Vagina (tissue), 2 donors: Measurements from ENCODE around the gene CCDC73. TPM values are rescaled to one million over a fixed set of nuclear protein-coding genes. Genes with fewer than 3 reads are reported as not detected.

ENCODE experiments used
- DNase-seq, 2 donors: peaks; one replicate each; pipeline ENCODE4 v3.0.0-alpha.2; 2017; ENCODE audit errors: extremely low spot score in 2 of 2
- H3K27ac ChIP-seq: fragments of 200-600 bp; sonication (generic); one replicate; pipeline ENCODE4 v1.5.1; 2019
- H3K27me3 ChIP-seq: fragments of 200-600 bp; sonication (generic); one replicate; pipeline ENCODE4 v1.5.1; 2019
- H3K36me3 ChIP-seq, 2 donors: fragments of 200-600 bp; sonication (generic); one replicate each; pipeline ENCODE4 v1.5.1; 2017 to 2019
- H3K4me1 ChIP-seq: fragments of 200-600 bp; sonication (generic); one replicate; pipeline ENCODE4 v1.5.1; 2019
- H3K4me3 ChIP-seq, 2 donors: fragments of 200-600 bp; sonication (generic); 1 replicate in 1 of 2; 2 replicates in 1 of 2; pipeline ENCODE4 v1.5.1; 2016 to 2019
- H3K9me3 ChIP-seq: fragments of 200-600 bp; sonication (generic); one replicate; pipeline ENCODE4 v1.5.1; 2019
- POLR2A ChIP-seq, 2 donors: fragments of 450-650 bp; IDR thresholded peaks; one replicate each; pipeline ENCODE4 v1.6.1; 2017; ENCODE audit warnings: antibody characterized with exemption in 2 of 2, mild to moderate bottlenecking in 2 of 2, moderate library complexity in 2 of 2
- POLR2AphosphoS5 ChIP-seq, 2 donors: sonication (generic); formaldehyde crosslinking; IDR thresholded peaks; one replicate each; pipeline ENCODE4 v1.9.0; 2017; ENCODE audit warnings: antibody characterized with exemption in 2 of 2, mild to moderate bottlenecking in 2 of 2, low read depth in 1 of 2; ENCODE audit not compliant: insufficient read depth in 1 of 2
- intact Hi-C: fragments of 100-400 bp; cut with DNase I; formaldehyde crosslinking; loops from one replicate; pipeline ENCODE4 v1.15.1; 2023
- total RNA-seq: library from RNA; depleted of rRNA; stranded (reverse); fragments of >200 nt; gene quantifications from one replicate; pipeline ENCODE4 v1.2.3, GENCODE V29; 2016
- TF ChIP-seq, protein P1 (sequence below), 3 experiments: fragments of 450-650 bp in 2 of 3; fragments of 200-600 bp in 1 of 3; sonication (generic) in 1 of 3; IDR thresholded peaks; one replicate each; pipeline ENCODE4 v1.5.1; 2017 to 2019; ENCODE audit warnings: antibody characterized with exemption in 3 of 3, mild to moderate bottlenecking in 2 of 3, moderate library complexity in 2 of 3

Gene CCDC73
- total RNA-seq, 1 donor from 2014 or later: not detected

DNA sequence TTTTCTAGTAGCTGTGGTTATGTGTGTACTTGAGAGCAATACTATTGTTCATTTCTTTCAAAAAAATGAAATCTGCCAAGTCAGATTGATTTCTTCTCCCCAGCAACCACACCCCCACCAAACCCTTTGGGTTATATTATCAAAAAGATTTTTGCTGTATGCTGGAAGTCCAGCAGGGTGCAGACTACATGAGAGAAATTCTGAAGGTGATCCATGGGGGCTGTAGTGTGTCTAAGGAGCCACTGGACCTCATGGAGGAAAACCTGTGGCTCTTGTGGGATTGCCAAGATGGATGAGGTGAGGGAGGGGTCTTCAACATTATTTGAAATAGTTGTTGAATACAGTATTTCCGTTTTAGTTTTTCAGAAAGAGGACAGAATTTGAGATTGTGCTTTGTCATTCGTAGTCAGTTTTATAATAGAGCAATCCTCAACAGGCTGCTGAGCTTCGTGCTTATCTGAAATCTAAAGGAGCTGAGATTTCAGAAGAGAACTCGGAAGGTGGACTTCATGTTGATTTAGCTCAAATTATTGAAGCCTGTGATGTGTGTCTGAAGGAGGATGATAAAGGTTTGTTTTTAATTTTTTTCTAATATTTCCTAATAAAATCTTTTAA lies 207.8 kb downstream of the CCDC73 start:
- Histone ChIP-seq H3K27ac (no peak overlapping the region), H3K4me3 (no peak overlapping the region), H3K27me3 (no peaks in the 10 kb centered on the region), H3K36me3 (peaks cover 0 to 31% of the 10 kb centered on the region in 2 donors), H3K4me1 (peaks cover 31% of the 10 kb centered on the region), H3K9me3 (no peaks in the 10 kb centered on the region)
- TF ChIP-seq POLR2A (IDR thresholded peaks at IDR 0.05) (no peak), POLR2AphosphoS5 (IDR thresholded peaks at IDR 0.05; ENCODE audit: insufficient read depth in 1 of 2, low read depth in 1 of 2) (no peak)
- TF ChIP-seq, protein P1, sequence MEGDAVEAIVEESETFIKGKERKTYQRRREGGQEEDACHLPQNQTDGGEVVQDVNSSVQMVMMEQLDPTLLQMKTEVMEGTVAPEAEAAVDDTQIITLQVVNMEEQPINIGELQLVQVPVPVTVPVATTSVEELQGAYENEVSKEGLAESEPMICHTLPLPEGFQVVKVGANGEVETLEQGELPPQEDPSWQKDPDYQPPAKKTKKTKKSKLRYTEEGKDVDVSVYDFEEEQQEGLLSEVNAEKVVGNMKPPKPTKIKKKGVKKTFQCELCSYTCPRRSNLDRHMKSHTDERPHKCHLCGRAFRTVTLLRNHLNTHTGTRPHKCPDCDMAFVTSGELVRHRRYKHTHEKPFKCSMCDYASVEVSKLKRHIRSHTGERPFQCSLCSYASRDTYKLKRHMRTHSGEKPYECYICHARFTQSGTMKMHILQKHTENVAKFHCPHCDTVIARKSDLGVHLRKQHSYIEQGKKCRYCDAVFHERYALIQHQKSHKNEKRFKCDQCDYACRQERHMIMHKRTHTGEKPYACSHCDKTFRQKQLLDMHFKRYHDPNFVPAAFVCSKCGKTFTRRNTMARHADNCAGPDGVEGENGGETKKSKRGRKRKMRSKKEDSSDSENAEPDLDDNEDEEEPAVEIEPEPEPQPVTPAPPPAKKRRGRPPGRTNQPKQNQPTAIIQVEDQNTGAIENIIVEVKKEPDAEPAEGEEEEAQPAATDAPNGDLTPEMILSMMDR (IDR thresholded peaks at IDR 0.05): no peak
- intact Hi-C loops: no loop called here
- DNase-seq: no peak

GRCh38 chr11:32584921-32585320 lies 209.5 kb downstream of the CCDC73 start:
- Histone ChIP-seq H3K27ac (no peak overlapping the region), H3K27me3 (no peaks in the 10 kb centered on the region), H3K4me3 (peak overlapping the region; percentile 69 to 75), H3K36me3 (peaks cover 0 to 13% of the 10 kb centered on the region in 2 donors), H3K9me3 (no peaks in the 10 kb centered on the region), H3K4me1 (peaks cover 31% of the 10 kb centered on the region)
- DNase-seq: no peak
- TF ChIP-seq POLR2AphosphoS5 (IDR thresholded peaks at IDR 0.05; ENCODE audit: insufficient read depth in 1 of 2, low read depth in 1 of 2) (no peak), POLR2A (IDR thresholded peaks at IDR 0.05) (no peak)
- TF ChIP-seq, protein P1 (IDR thresholded peaks at IDR 0.05): no peak
- intact Hi-C loops: no loop called here

DNA sequence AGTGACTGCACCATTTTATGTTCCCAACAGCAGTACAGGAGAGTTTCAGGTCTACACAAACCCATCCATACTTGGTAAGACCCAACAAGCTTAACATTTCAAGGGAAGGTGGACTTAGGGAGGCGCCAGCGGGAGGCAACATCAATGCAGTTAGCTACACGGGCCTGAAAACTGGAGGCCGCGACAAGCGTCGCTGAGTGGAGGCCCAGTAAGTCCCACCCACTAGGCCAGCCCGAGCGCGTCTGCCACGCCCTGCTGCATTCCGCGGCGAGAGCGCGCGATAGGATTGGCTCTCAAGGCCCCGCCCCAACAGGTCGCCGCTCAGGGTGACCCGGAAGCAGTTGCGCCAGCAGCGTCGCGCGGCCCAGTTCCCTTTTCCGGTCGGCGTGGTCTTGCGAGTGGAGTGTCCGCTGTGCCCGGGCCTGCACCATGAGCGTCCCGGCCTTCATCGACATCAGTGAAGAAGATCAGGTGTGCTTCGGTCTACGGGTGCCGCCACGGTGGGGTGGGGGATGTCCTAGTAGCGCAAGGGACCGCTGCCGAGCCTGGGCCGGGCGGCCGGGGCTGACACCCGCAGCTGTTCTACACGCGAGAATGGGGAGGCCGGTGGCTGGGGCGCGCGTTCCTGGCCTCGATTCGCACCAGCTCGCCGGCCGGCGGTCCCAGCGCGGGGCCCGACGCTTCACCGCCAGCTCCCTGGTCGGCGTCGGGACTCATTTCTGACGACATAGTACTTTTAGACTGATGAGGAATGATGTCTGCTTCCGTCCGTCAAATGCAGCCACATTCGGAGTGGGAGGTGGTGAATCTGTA lies 210.8 kb downstream of the CCDC73 start, which contains the start of gene EIF3M:
TSS of gene EIF3M (plus strand) at position 373 of the 813 bp plus-strand sequence. CDS start at position 430, 57 bp downstream.
- H3K4me3 ChIP-seq: peak within 1 kb of the TSS; percentile 69 to 75
- intact Hi-C loops: no loop called here
- H3K4me1 ChIP-seq: peaks cover 31% of the 10 kb centered on the region
- TF ChIP-seq POLR2A (IDR thresholded peaks at IDR 0.05): peak in 1 of 2 donors; percentile 12
- TF ChIP-seq, protein P1 (IDR thresholded peaks at IDR 0.05): no peak
- TF ChIP-seq POLR2AphosphoS5 (IDR thresholded peaks at IDR 0.05; ENCODE audit: insufficient read depth in 1 of 2, low read depth in 1 of 2): peak; percentile 85 to 88
- no peaks in the 10 kb centered on the region for H3K9me3 ChIP-seq
- peak; percentile 96 to 98 for DNase-seq
- peak within 1 kb of the TSS; percentile 62 for H3K27ac ChIP-seq
- peaks cover 0 to under 1% of the 10 kb centered on the region in 2 donors for H3K36me3 ChIP-seq
- no peaks in the 10 kb centered on the region for H3K27me3 ChIP-seq

GRCh38 chr11:32581556-32581955 lies 212.9 kb downstream of the CCDC73 start:
- H3K27me3 ChIP-seq: no peaks in the 10 kb centered on the region
- intact Hi-C loops: no loop called here
- TF ChIP-seq, protein P1 (IDR thresholded peaks at IDR 0.05): no peak
- TF ChIP-seq POLR2AphosphoS5 (IDR thresholded peaks at IDR 0.05; ENCODE audit: insufficient read depth in 1 of 2, low read depth in 1 of 2): no peak
- TF ChIP-seq POLR2A (IDR thresholded peaks at IDR 0.05): no peak
- peaks cover 22% of the 10 kb centered on the region for H3K4me1 ChIP-seq
- H3K27ac ChIP-seq: no peak overlapping the region
- H3K36me3 ChIP-seq: no peaks in the 10 kb centered on the region
- no peaks in the 10 kb centered on the region for H3K9me3 ChIP-seq
- no peak for DNase-seq
- H3K4me3 ChIP-seq: no peak overlapping the region
